Measurements from ENCODE around the gene CORIN.

- TF ChIP-seq GABPA (IDR thresholded peaks at IDR 0.05 in 1 of 2, conservative IDR thresholded peaks at IDR 0.05 in 1 of 2) (no peak), CTCF (IDR thresholded peaks at IDR 0.05; ENCODE audit: low read depth, low read length, missing input control) (no peak), REST (IDR thresholded peaks at IDR 0.05) (no peak)
Observed at GRCh38 chr4:47621181-47621580, 216.7 kb downstream of the CORIN start.
